Measurements from ENCODE around the gene C16orf95.

The C16orf95 gene

DNA sequence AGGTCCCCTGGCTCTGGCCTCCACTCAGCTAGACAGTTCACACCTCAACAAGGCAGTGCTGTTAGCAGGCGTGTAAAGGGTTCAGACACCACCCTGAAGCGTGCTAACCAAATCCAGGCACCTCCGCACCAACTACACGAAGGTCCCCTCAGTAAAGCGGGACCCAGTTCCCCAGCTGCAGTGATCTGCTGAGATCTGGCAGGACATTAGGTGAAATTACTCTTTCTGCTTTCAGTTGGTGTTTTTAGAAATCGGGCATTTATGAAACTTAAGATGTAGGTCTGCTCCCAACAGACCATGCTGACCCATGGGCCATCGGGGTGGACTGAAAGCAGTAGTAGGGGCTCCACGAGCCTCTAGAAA is 39.3 kb upstream of the C16orf95 start:
- no peak for TF ChIP-seq RAD21 (IDR thresholded peaks at IDR 0.05; ENCODE audit: low read depth)
- no peak for TF ChIP-seq ZBTB7A (IDR thresholded peaks at IDR 0.05; ENCODE audit: low read depth)
- no peak for TF ChIP-seq CREB1 (IDR thresholded peaks at IDR 0.05; ENCODE audit: low read depth)

DNA sequence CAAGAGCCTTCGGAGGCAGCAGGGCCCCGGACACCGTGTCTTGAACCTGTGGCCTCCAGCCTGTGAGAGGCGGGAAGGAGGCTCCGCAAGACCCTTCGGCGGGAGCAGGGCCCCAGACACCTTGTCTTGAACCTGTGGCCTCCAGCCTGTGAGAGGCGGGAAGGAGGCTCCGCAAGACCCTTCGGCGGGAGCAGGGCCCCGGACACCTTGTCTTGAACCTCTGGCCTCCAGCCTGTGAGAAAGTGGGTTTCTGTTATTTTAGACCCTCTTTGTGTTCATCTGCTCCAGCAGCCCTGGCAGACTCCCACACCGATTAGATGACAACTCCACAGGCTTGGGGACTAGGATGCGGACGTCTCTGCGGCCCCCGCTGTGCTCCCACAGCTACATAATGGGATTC is 36.4 kb upstream of the C16orf95 start:
- TF ChIP-seq, protein P1, sequence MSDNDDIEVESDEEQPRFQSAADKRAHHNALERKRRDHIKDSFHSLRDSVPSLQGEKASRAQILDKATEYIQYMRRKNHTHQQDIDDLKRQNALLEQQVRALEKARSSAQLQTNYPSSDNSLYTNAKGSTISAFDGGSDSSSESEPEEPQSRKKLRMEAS (IDR thresholded peaks at IDR 0.05) = no peak
- TF ChIP-seq EGR1 (IDR thresholded peaks at IDR 0.05) (no peak), CEBPB (IDR thresholded peaks at IDR 0.05) (no peak), CREB1 (IDR thresholded peaks at IDR 0.05; ENCODE audit: low read depth) (no peak), TEAD4 (IDR thresholded peaks at IDR 0.05) (no peak), FOXM1 (IDR thresholded peaks at IDR 0.05; ENCODE audit: borderline replicate concordance, low read depth) (no peak), TAF1 (IDR thresholded peaks at IDR 0.05; ENCODE audit: low read depth) (no peak), ZBTB7A (IDR thresholded peaks at IDR 0.05; ENCODE audit: low read depth) (no peak), TCF12 (IDR thresholded peaks at IDR 0.05; ENCODE audit: low read depth) (no peak)

DNA sequence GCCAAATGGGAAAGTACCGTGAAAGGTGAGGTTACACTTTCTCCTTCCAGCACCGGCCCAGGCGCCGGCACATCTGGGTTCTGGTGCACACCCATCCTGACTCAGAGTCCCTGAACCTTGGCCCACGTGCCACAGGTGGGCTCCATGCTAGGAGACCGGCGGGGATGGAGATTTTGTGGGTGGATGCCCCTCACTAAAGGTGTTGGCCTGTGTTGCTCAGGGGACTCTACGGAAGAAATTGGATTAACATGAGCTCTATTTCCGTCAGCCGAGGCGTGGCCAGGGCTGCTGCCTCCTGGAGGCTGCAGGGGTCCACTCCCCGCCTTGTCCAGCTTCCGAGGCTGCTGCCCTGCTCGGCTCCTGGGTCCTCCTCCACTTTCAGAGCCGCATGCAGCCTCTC is 35.6 kb upstream of the C16orf95 start:
- TF ChIP-seq, protein P2, sequence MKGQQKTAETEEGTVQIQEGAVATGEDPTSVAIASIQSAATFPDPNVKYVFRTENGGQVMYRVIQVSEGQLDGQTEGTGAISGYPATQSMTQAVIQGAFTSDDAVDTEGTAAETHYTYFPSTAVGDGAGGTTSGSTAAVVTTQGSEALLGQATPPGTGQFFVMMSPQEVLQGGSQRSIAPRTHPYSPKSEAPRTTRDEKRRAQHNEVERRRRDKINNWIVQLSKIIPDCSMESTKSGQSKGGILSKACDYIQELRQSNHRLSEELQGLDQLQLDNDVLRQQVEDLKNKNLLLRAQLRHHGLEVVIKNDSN (IDR thresholded peaks at IDR 0.05) = no peak
- TF ChIP-seq TCF12 (IDR thresholded peaks at IDR 0.05; ENCODE audit: low read depth) (no peak), EP300 (IDR thresholded peaks at IDR 0.05; ENCODE audit: borderline replicate concordance) (no peak), NFIC (IDR thresholded peaks at IDR 0.05) (no peak), CREB1 (IDR thresholded peaks at IDR 0.05; ENCODE audit: low read depth) (no peak)
- TF ChIP-seq, protein P1 (IDR thresholded peaks at IDR 0.05) = no peak
- TF ChIP-seq, protein P3, sequence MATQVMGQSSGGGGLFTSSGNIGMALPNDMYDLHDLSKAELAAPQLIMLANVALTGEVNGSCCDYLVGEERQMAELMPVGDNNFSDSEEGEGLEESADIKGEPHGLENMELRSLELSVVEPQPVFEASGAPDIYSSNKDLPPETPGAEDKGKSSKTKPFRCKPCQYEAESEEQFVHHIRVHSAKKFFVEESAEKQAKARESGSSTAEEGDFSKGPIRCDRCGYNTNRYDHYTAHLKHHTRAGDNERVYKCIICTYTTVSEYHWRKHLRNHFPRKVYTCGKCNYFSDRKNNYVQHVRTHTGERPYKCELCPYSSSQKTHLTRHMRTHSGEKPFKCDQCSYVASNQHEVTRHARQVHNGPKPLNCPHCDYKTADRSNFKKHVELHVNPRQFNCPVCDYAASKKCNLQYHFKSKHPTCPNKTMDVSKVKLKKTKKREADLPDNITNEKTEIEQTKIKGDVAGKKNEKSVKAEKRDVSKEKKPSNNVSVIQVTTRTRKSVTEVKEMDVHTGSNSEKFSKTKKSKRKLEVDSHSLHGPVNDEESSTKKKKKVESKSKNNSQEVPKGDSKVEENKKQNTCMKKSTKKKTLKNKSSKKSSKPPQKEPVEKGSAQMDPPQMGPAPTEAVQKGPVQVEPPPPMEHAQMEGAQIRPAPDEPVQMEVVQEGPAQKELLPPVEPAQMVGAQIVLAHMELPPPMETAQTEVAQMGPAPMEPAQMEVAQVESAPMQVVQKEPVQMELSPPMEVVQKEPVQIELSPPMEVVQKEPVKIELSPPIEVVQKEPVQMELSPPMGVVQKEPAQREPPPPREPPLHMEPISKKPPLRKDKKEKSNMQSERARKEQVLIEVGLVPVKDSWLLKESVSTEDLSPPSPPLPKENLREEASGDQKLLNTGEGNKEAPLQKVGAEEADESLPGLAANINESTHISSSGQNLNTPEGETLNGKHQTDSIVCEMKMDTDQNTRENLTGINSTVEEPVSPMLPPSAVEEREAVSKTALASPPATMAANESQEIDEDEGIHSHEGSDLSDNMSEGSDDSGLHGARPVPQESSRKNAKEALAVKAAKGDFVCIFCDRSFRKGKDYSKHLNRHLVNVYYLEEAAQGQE (IDR thresholded peaks at IDR 0.05; ENCODE audit: low read depth) = no peak

DNA sequence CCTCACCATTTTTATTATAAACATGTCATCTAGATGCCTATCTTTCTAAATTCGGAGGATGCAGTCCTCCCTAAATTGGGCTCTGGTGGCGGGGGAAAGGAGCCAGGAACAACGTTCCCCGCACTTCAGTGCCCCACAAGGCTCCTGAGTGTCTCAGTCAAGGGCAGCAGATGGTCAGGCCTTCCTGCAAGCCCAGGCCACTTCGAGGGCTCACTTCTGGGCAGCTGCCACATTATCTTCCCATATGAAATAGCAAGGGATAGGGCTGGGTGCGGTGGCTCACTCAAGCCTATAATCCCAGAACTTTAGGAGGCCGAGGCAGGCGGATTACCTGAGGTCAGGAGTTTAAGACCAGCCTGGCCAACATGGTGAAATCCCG is 34.1 kb upstream of the C16orf95 start:
- TF ChIP-seq, protein P1 (IDR thresholded peaks at IDR 0.05) = no peak
- no peak for TF ChIP-seq NFIC (IDR thresholded peaks at IDR 0.05)
- no peak for TF ChIP-seq RAD21 (IDR thresholded peaks at IDR 0.05; ENCODE audit: low read depth)
- TF ChIP-seq TCF12 (IDR thresholded peaks at IDR 0.05; ENCODE audit: low read depth) = no peak
- no peak for TF ChIP-seq TAF1 (IDR thresholded peaks at IDR 0.05; ENCODE audit: low read depth)
- TF ChIP-seq TEAD4 (IDR thresholded peaks at IDR 0.05) = no peak
- no peak for TF ChIP-seq EGR1 (IDR thresholded peaks at IDR 0.05)
- TF ChIP-seq, protein P3 (IDR thresholded peaks at IDR 0.05; ENCODE audit: low read depth) = no peak
- TF ChIP-seq YY1 (IDR thresholded peaks at IDR 0.05; ENCODE audit: low read depth) = no peak
- TF ChIP-seq, protein P2 (IDR thresholded peaks at IDR 0.05) = no peak
- TF ChIP-seq FOXM1 (IDR thresholded peaks at IDR 0.05; ENCODE audit: borderline replicate concordance, low read depth) = no peak
- TF ChIP-seq CEBPB (IDR thresholded peaks at IDR 0.05) = no peak
- TF ChIP-seq ZBTB7A (IDR thresholded peaks at IDR 0.05; ENCODE audit: low read depth) = no peak
- no peak for TF ChIP-seq CREB1 (IDR thresholded peaks at IDR 0.05; ENCODE audit: low read depth)
- TF ChIP-seq EP300 (IDR thresholded peaks at IDR 0.05; ENCODE audit: borderline replicate concordance) = no peak

DNA sequence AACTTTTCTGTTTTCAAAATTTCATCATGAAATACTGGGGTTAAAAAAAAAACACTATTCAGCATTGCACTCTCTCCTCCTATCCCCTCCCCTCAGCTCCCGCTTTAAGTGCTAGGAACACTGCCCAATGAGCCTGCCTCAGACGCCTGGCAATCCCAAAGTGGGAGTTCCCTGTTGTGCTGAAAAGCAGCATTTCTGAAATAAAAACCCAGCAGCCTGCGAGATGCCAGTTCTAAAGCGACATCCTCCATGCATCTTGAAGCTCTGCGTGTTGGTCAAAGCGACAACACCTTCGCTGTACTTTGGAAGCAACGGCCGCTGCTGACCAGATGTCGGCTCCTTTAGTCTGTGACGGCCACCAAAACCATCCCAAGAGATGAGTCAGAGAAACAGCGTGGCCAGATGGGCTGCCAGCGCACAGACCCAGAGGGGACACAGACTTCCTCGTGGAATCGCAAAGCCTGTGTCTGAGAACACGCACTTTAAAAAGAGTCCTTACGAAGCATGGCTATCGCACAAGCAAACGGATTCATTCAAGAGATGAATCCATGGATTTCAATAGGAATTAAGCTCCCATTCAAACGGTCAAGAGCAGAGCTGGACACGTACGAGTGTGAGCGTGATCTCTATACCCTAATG is 33.6 kb upstream of the C16orf95 start:
- TF ChIP-seq CREB1 (IDR thresholded peaks at IDR 0.05; ENCODE audit: low read depth) (no peak), CEBPB (IDR thresholded peaks at IDR 0.05) (no peak)

DNA sequence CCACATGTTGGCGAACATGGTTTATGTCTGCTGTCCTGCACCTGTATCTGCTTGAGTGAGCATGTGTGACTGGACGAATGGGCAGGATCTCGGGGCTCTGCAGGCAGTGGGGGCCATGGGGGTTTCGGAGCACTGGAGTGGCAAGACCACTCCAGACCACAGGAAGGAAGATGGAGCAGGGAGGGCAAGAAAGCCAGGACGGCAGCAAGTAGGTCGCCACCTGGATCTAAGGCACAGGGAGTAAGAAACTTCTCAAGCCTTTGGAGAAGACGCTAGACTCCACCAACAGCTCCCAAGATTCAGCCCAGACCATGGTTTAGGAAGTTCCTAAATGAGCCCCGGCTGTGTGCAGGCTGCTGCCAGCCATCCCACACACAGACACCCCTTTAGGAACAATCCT is 32.8 kb upstream of the C16orf95 start:
- TF ChIP-seq CEBPB (IDR thresholded peaks at IDR 0.05) = no peak
- TF ChIP-seq TAF1 (IDR thresholded peaks at IDR 0.05; ENCODE audit: low read depth) = no peak
- TF ChIP-seq YY1 (IDR thresholded peaks at IDR 0.05; ENCODE audit: low read depth) = no peak
- TF ChIP-seq EGR1 (IDR thresholded peaks at IDR 0.05) = no peak
- TF ChIP-seq ZBTB7A (IDR thresholded peaks at IDR 0.05; ENCODE audit: low read depth) = no peak

Measured in Ishikawa (cell line).